ENCODE results near the gene CAMTA1.

The CAMTA1 gene

GRCh38 chr1:7722670-7723012 is 937.4 kb downstream of the CAMTA1 start:
- no peak for TF ChIP-seq CTCF (IDR thresholded peaks at IDR 0.05; ENCODE audit: insufficient read depth, low read depth, low read length, missing control alignments)
- H3K4me3 ChIP-seq (ENCODE audit: low read length), result no peak overlapping the region
- DNase-seq (ENCODE audit: low read depth), result no peak

- DNase-seq (ENCODE audit: low read depth), result peak; percentile 8
- TF ChIP-seq CTCF (IDR thresholded peaks at IDR 0.05; ENCODE audit: insufficient read depth, low read depth, low read length, missing control alignments), result no peak
- no peak overlapping the region for H3K4me3 ChIP-seq (ENCODE audit: low read length)
Measured at GRCh38 chr1:7726623-7727022, 941.4 kb downstream of the CAMTA1 start.

- no peak for DNase-seq (ENCODE audit: low read depth)
- TF ChIP-seq CTCF (IDR thresholded peaks at IDR 0.05; ENCODE audit: insufficient read depth, low read depth, low read length, missing control alignments), result no peak
- H3K4me3 ChIP-seq (ENCODE audit: low read length), result no peak overlapping the region
Measured at GRCh38 chr1:7727809-7728471, 942.7 kb downstream of the CAMTA1 start.

GRCh38 chr1:7729761-7730160 is 944.5 kb downstream of the CAMTA1 start:
- no peak overlapping the region for H3K4me3 ChIP-seq (ENCODE audit: low read length)
- DNase-seq (ENCODE audit: low read depth), result no peak
- TF ChIP-seq CTCF (IDR thresholded peaks at IDR 0.05; ENCODE audit: insufficient read depth, low read depth, low read length, missing control alignments), result no peak

- TF ChIP-seq CTCF (IDR thresholded peaks at IDR 0.05; ENCODE audit: insufficient read depth, low read depth, low read length, missing control alignments), result no peak
- no peak overlapping the region for H3K4me3 ChIP-seq (ENCODE audit: low read length)
Measured at GRCh38 chr1:7732331-7732730, 947.1 kb downstream of the CAMTA1 start.

GRCh38 chr1:7733276-7733675 is 948.0 kb downstream of the CAMTA1 start:
- no peak for DNase-seq (ENCODE audit: low read depth)
- no peak for TF ChIP-seq CTCF (IDR thresholded peaks at IDR 0.05; ENCODE audit: insufficient read depth, low read depth, low read length, missing control alignments)
- no peak overlapping the region for H3K4me3 ChIP-seq (ENCODE audit: low read length)

More at GRCh38 chr1:7732331-7732730, 947.1 kb downstream of the CAMTA1 start:
- DNase-seq (ENCODE audit: low read depth), result no peak

- no peak for TF ChIP-seq CTCF (IDR thresholded peaks at IDR 0.05; ENCODE audit: insufficient read depth, low read depth, low read length, missing control alignments)
- no peak for DNase-seq (ENCODE audit: low read depth)
- no peak overlapping the region for H3K4me3 ChIP-seq (ENCODE audit: low read length)
Measured at GRCh38 chr1:7738044-7738443, 952.8 kb downstream of the CAMTA1 start.

Measured in epithelial cell of esophagus (primary cell).